ENCODE measurements around the gene ANKRD63.

Gene ANKRD63

GRCh38 chr15:40279437-40280141 is 3.3 kb downstream of the ANKRD63 start:
- DNase-seq, result peak in 12 of 14 donors; percentile 15 to 72 (median 42)

- DNase-seq, result no peak
These were observed 4.8 kb downstream of the ANKRD63 start for GRCh38 chr15:40278026-40278425.

- peak in 1 of 14 donors; percentile 15 for DNase-seq
These were observed 5.4 kb downstream of the ANKRD63 start for GRCh38 chr15:40277471-40277870.

GRCh38 chr15:40276927-40277326 is 5.9 kb downstream of the ANKRD63 start:
- DNase-seq, result no peak

- no peak for DNase-seq
These were observed 6.9 kb downstream of the ANKRD63 start for GRCh38 chr15:40275954-40276353.

GRCh38 chr15:40275523-40275922 is 7.3 kb downstream of the ANKRD63 start:
- no peak for DNase-seq

- DNase-seq, result peak in 12 of 14 donors; percentile 28 to 78 (median 51)
These were observed 8.3 kb downstream of the ANKRD63 start for GRCh38 chr15:40274350-40275274.

- no peak for DNase-seq
These were observed 9.4 kb downstream of the ANKRD63 start for GRCh38 chr15:40273428-40273827.

GRCh38 chr15:40272485-40273056 is 10.3 kb downstream of the ANKRD63 start:
- peak in 1 of 14 donors; percentile 31 for DNase-seq

- no peak for DNase-seq
These were observed 11.0 kb downstream of the ANKRD63 start for GRCh38 chr15:40271685-40272484.

- DNase-seq, result no peak
These were observed 12.4 kb downstream of the ANKRD63 start for GRCh38 chr15:40270246-40270995.

GRCh38 chr15:40269604-40270003 is 13.3 kb downstream of the ANKRD63 start:
- no peak for DNase-seq

GRCh38 chr15:40267670-40268069 is 15.2 kb downstream of the ANKRD63 start:
- no peak for DNase-seq

GRCh38 chr15:40266828-40267304 is 16.0 kb downstream of the ANKRD63 start:
- peak in 1 of 14 donors; percentile 52 for DNase-seq

- no peak for DNase-seq
These were observed 17.0 kb downstream of the ANKRD63 start for GRCh38 chr15:40265875-40266274.

- no peak for DNase-seq
These were observed 17.5 kb downstream of the ANKRD63 start for GRCh38 chr15:40265355-40265754.

GRCh38 chr15:40264321-40265153 is 18.3 kb downstream of the ANKRD63 start:
- no peak for DNase-seq

- DNase-seq, result no peak
These were observed 19.7 kb downstream of the ANKRD63 start for GRCh38 chr15:40263024-40263754.

- no peak for DNase-seq
These were observed 23.8 kb downstream of the ANKRD63 start for GRCh38 chr15:40259021-40259420.

- DNase-seq, result no peak
These were observed 24.3 kb downstream of the ANKRD63 start for GRCh38 chr15:40258544-40258943.
